A375 (cell line): ENCODE results near the gene MCM3AP. TPM values are rescaled to one million over a fixed set of nuclear protein-coding genes. Genes with fewer than 3 reads are reported as not detected.

ENCODE experiments used
- total RNA-seq: library from RNA; depleted of rRNA; stranded (reverse); fragments of >200 nt; shearing (Covaris generic); gene quantifications from 2 replicates; pipeline ENCODE4 v1.2.3, GENCODE V29; 2014; rRNA removed

Gene MCM3AP
- 57.9 and 60.6 TPM in 2 replicates for total RNA-seq

GRCh38 chr21:46285206-46285661 is at the start of gene MCM3AP:
Gene MCM3AP, minus strand, starts transcription at chr21:46285611. Its CDS starts 325 bp downstream, at chr21:46285286.

GRCh38 chr21:46323710-46324389 is 38.4 kb upstream of the MCM3AP start, which contains the start of the genes C21orf58 and PCNT:
Gene C21orf58, minus strand, starts transcription at chr21:46323870. Its CDS starts 1,132 bp downstream, at chr21:46322738.
Gene PCNT, plus strand, starts transcription at chr21:46324156. Its CDS starts 73 bp downstream, at chr21:46324229.

GRCh38 chr21:46285761-46286647 is 593 bp upstream of the MCM3AP start, which contains the start of gene YBEY:
Gene YBEY, plus strand, starts transcription at chr21:46286342. Its CDS starts 572 bp downstream, at chr21:46286914.

GRCh38 chr21:46228345-46229051 is 56.9 kb downstream of the MCM3AP start, which contains the start of gene LSS:
Gene LSS, minus strand, starts transcription at chr21:46228774. Its CDS starts 29 bp downstream, at chr21:46228745.

Other genes starting within 250 kb of the MCM3AP start
- gene COL6A2, start 187.5 kb downstream of the MCM3AP start, total RNA-seq: 74.4 and 78.3 TPM in 2 replicates
- 0.05 TPM in 1 of 2 replicates, not detected in the other for gene FTCD, start 130.0 kb downstream of the MCM3AP start, total RNA-seq
- 6.9 and 9.7 TPM in 2 replicates for gene SPATC1L, start 101.2 kb downstream of the MCM3AP start, total RNA-seq
- gene LSS, start 56.8 kb downstream of the MCM3AP start, total RNA-seq: 24.1 and 30.7 TPM in 2 replicates
- gene YBEY, start 731 bp upstream of the MCM3AP start, total RNA-seq: 14.0 and 20.2 TPM in 2 replicates
- gene C21orf58, start 38.3 kb upstream of the MCM3AP start, total RNA-seq: 14.3 and 20.6 TPM in 2 replicates
- 20.9 and 43.9 TPM in 2 replicates for gene PCNT, start 38.5 kb upstream of the MCM3AP start, total RNA-seq
- gene DIP2A, start 173.3 kb upstream of the MCM3AP start, total RNA-seq: 8.9 and 13.2 TPM in 2 replicates